Mucosa of descending colon (tissue), 3 donors: Measurements from ENCODE around the gene TMEM88. TPM values are rescaled to one million over a fixed set of nuclear protein-coding genes. Genes with fewer than 3 reads are reported as not detected.

Experiments
- ATAC-seq: fragments of 200-7000 bp; cut with Tn5 transposase; one replicate; pipeline ENCODE4 v1.9.1; 2020; ENCODE audit warnings: mild to moderate bottlenecking, moderate library complexity
- DNase-seq, 3 donors: peaks; one replicate each; pipeline ENCODE4 v3.0.0-alpha.2; 2020
- H3K36me3 ChIP-seq: fragments of 200-600 bp; one replicate; pipeline ENCODE4 v1.8.0; 2021; ENCODE audit warnings: low read depth, mild to moderate bottlenecking
- H3K4me1 ChIP-seq: fragments of 200-600 bp; one replicate; pipeline ENCODE4 v1.8.0; 2021; ENCODE audit warnings: low read depth, mild to moderate bottlenecking
- H3K4me3 ChIP-seq: fragments of 200-600 bp; one replicate; pipeline ENCODE4 v1.8.0; 2021; ENCODE audit warnings: mild to moderate bottlenecking
- H3K9me3 ChIP-seq: fragments of 200-600 bp; one replicate; pipeline ENCODE4 v1.8.0; 2021; ENCODE audit warnings: mild to moderate bottlenecking
- intact Hi-C, 2 donors: fragments of 100-400 bp; cut with DNase I in 1 of 2; cut with micrococcal nuclease in 1 of 2; formaldehyde crosslinking; loops; one replicate each; pipeline versions ENCODE4 v1.11.0 to v1.11.1; 2022; cut with DNase I, micrococcal nuclease
- total RNA-seq, 3 donors: library from RNA; stranded (reverse); fragmentation: NEBNext Ultra II Directional in 2 of 3; extraction: Animal tissue kit (Norgen Biotek cat#: 25700) in 2 of 3; gene quantifications; one replicate each; pipeline versions ENCODE4 v1.2.1 to v1.2.4, GENCODE V29; 2021 to 2023
- TF ChIP-seq, protein P1 (sequence below): fragments of 200-600 bp; IDR thresholded peaks from one replicate; pipeline ENCODE4 v1.8.0; 2022; ENCODE audit warnings: antibody characterized with exemption, mild to moderate bottlenecking
- donor health status: DM: no; HTN: no; CAD: no; lungs with moderate emphysema.
- donor health status: DM: no; HTN: no; CAD: no.
- donor health status: DM: no; HTN: yes; CAD: no.

TMEM88 gene
- total RNA-seq, 3 donors from 2014 or later = 3.5 to 8.5 (median 6.9) TPM

DNA sequence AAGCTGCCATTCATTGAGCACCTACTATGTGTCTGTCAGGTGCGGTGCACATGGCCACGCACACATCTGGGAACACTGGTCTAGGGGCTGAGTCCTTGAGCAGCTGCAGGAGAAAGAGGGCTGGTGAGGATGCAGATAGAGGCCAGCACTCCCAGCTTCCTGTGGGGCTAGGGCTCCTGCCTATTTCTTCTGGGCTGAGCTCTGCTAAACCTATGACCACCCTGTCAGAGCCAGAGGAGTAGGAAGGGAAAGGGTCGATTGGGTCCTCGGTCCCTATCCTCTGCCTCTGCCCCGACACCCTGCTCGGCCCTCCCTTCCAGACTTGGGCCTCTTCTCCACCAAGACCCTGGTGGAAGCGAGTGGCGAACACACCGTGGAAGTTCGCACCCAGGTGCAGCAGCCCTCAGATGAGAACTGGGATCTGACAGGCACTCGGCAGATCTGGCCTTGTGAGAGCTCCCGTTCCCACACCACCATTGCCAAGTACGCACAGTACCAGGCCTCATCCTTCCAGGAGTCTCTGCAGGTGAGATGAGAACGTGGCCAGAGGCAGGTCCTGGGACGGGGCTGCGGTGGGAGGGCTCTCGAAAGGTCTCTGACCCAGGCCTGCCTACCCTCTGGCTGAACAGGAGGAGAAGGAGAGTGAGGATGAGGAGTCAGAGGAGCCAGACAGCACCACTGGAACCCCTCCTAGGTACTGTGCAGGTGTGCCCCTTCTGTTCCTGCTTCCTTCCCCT is 4.0 kb upstream of the TMEM88 start:
- no peaks in the 10 kb centered on the region for H3K9me3 ChIP-seq
- peak in 2 of 3 donors; percentile 12 to 57 for DNase-seq
- peaks cover 7% of the 10 kb centered on the region for H3K36me3 ChIP-seq
- TF ChIP-seq, protein P1, sequence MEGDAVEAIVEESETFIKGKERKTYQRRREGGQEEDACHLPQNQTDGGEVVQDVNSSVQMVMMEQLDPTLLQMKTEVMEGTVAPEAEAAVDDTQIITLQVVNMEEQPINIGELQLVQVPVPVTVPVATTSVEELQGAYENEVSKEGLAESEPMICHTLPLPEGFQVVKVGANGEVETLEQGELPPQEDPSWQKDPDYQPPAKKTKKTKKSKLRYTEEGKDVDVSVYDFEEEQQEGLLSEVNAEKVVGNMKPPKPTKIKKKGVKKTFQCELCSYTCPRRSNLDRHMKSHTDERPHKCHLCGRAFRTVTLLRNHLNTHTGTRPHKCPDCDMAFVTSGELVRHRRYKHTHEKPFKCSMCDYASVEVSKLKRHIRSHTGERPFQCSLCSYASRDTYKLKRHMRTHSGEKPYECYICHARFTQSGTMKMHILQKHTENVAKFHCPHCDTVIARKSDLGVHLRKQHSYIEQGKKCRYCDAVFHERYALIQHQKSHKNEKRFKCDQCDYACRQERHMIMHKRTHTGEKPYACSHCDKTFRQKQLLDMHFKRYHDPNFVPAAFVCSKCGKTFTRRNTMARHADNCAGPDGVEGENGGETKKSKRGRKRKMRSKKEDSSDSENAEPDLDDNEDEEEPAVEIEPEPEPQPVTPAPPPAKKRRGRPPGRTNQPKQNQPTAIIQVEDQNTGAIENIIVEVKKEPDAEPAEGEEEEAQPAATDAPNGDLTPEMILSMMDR = no peak
- H3K4me1 ChIP-seq = peaks cover 18% of the 10 kb centered on the region
- H3K4me3 ChIP-seq = no peak overlapping the region
- intact Hi-C loops = no loop called here
- peak; percentile 0 for ATAC-seq

DNA sequence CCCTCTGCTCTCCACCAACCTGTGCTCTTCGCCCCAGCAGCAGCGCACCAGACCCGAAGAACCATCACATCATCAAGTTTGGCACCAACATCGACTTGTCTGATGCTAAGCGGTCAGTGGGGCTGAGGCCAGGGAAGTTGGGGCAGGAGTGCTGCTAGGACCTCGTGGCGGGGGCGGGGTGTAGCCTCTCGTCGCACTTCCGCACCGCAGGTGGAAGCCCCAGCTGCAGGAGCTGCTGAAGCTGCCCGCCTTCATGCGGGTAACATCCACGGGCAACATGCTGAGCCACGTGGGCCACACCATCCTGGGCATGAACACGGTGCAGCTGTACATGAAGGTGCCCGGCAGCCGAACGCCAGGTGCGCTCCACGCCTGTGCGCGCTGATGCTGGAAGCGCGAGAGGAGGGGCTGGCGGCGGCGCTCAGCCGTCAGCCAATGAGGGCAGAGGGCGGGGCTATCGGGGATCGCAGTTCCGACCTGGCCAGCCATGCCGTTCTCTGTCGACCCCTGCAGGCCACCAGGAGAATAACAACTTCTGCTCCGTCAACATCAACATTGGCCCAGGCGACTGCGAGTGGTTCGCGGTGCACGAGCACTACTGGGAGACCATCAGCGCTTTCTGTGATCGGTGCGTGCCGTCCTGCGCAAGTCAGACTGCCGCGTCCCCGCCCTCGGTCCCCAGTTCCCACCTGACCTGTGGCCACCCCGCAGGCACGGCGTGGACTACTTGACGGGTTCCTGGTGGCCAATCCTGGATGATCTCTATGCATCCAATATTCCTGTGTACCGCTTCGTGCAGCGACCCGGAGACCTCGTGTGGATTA is 3.2 kb upstream of the TMEM88 start:
- DNase-seq (peak; percentile 93 to 96 (median 94)), ATAC-seq (peak; percentile 93)
- Histone ChIP-seq H3K9me3 (no peaks in the 10 kb centered on the region), H3K4me1 (peaks cover 26% of the 10 kb centered on the region), H3K4me3 (no peak overlapping the region), H3K36me3 (peaks cover 7% of the 10 kb centered on the region)
- TF ChIP-seq, protein P1 = peak; percentile 95
- intact Hi-C loops = no loop called here

DNA sequence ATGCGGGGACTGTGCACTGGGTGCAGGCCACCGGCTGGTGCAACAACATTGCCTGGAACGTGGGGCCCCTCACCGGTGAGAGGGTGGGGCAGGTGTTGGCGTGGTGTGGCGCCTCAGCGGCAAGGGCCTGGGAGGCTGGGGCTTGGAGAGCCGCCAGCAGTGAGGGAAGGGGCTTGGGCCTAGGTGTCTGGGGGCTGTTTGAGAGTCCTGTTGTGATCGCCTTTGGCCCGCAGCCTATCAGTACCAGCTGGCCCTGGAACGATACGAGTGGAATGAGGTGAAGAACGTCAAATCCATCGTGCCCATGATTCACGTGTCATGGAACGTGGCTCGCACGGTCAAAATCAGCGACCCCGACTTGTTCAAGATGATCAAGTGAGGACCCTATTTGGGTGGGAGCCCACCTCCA is 2.6 kb upstream of the TMEM88 start:
- TF ChIP-seq, protein P1 = no peak
- H3K4me3 ChIP-seq = no peak overlapping the region
- peaks cover 9% of the 10 kb centered on the region for H3K36me3 ChIP-seq
- H3K4me1 ChIP-seq = peaks cover 26% of the 10 kb centered on the region
- intact Hi-C loops = no loop called here
- ATAC-seq (no peak), DNase-seq (peak in 2 of 3 donors; percentile 33 to 72)
- no peaks in the 10 kb centered on the region for H3K9me3 ChIP-seq

DNA sequence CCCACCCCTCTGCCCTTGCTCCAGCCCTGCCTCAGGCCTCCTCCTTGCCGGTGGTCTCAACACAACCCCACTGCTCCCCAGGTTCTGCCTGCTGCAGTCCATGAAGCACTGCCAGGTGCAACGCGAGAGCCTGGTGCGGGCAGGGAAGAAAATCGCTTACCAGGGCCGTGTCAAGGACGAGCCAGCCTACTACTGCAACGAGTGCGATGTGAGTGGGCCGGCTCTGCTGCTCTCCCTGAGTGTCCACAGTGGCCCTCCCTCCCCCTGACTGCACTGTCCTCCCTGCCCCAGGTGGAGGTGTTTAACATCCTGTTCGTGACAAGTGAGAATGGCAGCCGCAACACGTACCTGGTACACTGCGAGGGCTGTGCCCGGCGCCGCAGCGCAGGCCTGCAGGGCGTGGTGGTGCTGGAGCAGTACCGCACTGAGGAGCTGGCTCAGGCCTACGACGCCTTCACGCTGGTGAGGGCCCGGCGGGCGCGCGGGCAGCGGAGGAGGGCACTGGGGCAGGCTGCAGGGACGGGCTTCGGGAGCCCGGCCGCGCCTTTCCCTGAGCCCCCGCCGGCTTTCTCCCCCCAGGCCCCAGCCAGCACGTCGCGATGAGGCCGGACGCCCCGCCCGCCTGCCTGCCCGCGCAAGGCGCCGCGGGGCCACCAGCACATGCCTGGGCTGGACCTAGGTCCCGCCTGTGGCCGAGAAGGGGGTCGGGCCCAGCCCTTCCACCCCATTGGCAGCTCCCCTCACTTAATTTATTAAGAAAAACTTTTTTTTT is 1.8 kb upstream of the TMEM88 start:
- Histone ChIP-seq H3K9me3 (no peaks in the 10 kb centered on the region), H3K36me3 (peaks cover 15% of the 10 kb centered on the region), H3K4me1 (peaks cover 29% of the 10 kb centered on the region), H3K4me3 (no peak overlapping the region)
- TF ChIP-seq, protein P1 = no peak
- DNase-seq (peak in 2 of 3 donors; percentile 19 to 58), ATAC-seq (no peak)
- intact Hi-C loops = no loop called here

DNA sequence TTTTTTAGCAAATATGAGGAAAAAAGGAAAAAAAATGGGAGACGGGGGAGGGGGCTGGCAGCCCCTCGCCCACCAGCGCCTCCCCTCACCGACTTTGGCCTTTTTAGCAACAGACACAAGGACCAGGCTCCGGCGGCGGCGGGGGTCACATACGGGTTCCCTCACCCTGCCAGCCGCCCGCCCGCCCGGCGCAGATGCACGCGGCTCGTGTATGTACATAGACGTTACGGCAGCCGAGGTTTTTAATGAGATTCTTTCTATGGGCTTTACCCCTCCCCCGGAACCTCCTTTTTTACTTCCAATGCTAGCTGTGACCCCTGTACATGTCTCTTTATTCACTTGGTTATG is 1.2 kb upstream of the TMEM88 start:
- Histone ChIP-seq H3K4me1 (peaks cover 35% of the 10 kb centered on the region), H3K9me3 (no peaks in the 10 kb centered on the region), H3K36me3 (peaks cover 15% of the 10 kb centered on the region), H3K4me3 (no peak overlapping the region)
- DNase-seq = peak in 2 of 3 donors; percentile 25 to 61
- intact Hi-C loops = no loop called here
- TF ChIP-seq, protein P1 = no peak
- ATAC-seq = no peak
